HCT116 (cell line): ENCODE measurements around the gene OR13J1. TPM values are rescaled to one million over a fixed set of nuclear protein-coding genes. Genes with fewer than 3 reads are reported as not detected.
"Not testable (repeated sequence)": the region's sequence is repeated elsewhere in the genome, so short reads cannot be mapped to it uniquely, and the experiment has no call there.

Source experiments
- ATAC-seq: fragments of 200-7000 bp; cut with Tn5 transposase; 2 replicates; pipeline ENCODE4 v1.9.1; 2020; ENCODE audit warnings: mild to moderate bottlenecking, moderate library complexity
- BruUV-seq: library from RNA; stranded (reverse); fragments of 400-500 nt; replicated peaks from 2 replicates; lab custom pipeline; 2021; lab: Mats Ljungman, UMichigan
- CTCF ChIA-PET: fragments of 300-600 bp; sonication (Branson Sonifier 250); formaldehyde crosslinking; loops from one replicate; lab custom pipeline; 2021; ENCODE audit warnings: antibody characterized with exemption; lab: Charles Lee
- POLR2A ChIA-PET: fragments of 300-600, 350-600 bp; sonication (Branson Sonifier 250); formaldehyde crosslinking; loops from one replicate; lab custom pipeline; 2021; ENCODE audit warnings: antibody characterized with exemption; lab: Charles Lee
- RAD21 ChIA-PET, 2 experiments: fragments of 300-600 bp; sonication (Branson Sonifier 250); formaldehyde crosslinking; loops; one replicate each; lab custom pipeline; 2023; ENCODE audit warnings: low total read pairs in 2 of 2; ENCODE audit not compliant: uncharacterized antibody in 2 of 2, unreplicated experiment in 2 of 2, low non-redundant PET in 1 of 2; lab: Charles Lee
- DNase-seq: peaks from one replicate; pipeline ENCODE4 v3.0.0-alpha.2; 2010; ENCODE audit warnings: low read depth, low spot score
- H2AFZ ChIP-seq: fragments of 200-600 bp; shearing (Covaris generic), sonication (generic); 2 replicates; pipeline ENCODE4 v1.6.1; 2017; ENCODE audit warnings: low read depth, mixed run types, mixed read lengths, antibody characterized with exemption, low read length; ENCODE audit not compliant: poor library complexity, severe bottlenecking
- H3K27ac ChIP-seq: 2 replicates; pipeline ENCODE4 v1.5.1; 2012; ENCODE audit warnings: low read depth, low read length
- H3K27me3 ChIP-seq: fragments of 200-600 bp; sonication (generic); 2 replicates; pipeline ENCODE4 v1.6.1; 2016; ENCODE audit warnings: mixed run types, low read length, mixed read lengths; ENCODE audit not compliant: insufficient read depth
- H3K36me3 ChIP-seq, 2 experiments: fragments of 200-500 bp in 1 of 2; fragments of 200-600 bp in 1 of 2; sonication (Bioruptor generic) in 1 of 2; sonication (generic) in 1 of 2; 2 replicates each; pipeline versions ENCODE4 v1.5.1 to v1.6.1; 2014 to 2016; ENCODE audit warnings: low read length in 2 of 2, inconsistent platforms in 1 of 2, mixed read lengths in 1 of 2, mixed run types in 1 of 2; ENCODE audit not compliant: insufficient read depth in 2 of 2, control insufficient read depth in 1 of 2
- H3K4me1 ChIP-seq, 2 experiments: fragments of 200-600 bp in 1 of 2; sonication (generic) in 1 of 2; 2 replicates each; pipeline versions ENCODE4 v1.5.1 to v1.6.1; 2012 to 2017; ENCODE audit warnings: low read length in 2 of 2, inconsistent platforms in 1 of 2, mild to moderate bottlenecking in 1 of 2, mixed read lengths in 1 of 2, mixed run types in 1 of 2, moderate library complexity in 1 of 2; ENCODE audit not compliant: insufficient read depth in 2 of 2, control insufficient read depth in 1 of 2
- H3K4me2 ChIP-seq: fragments of 200-600 bp; sonication (generic); 2 replicates; pipeline ENCODE4 v1.6.1; 2017; ENCODE audit warnings: mixed run types, low read length, mixed read lengths
- H3K4me3 ChIP-seq, 2 experiments: fragments of 200-600 bp in 1 of 2; sonication (generic) in 1 of 2; replicated peaks in 1 of 2; 2 replicates each; pipeline ENCODE4 v1.5.1; 2011 to 2016; ENCODE audit warnings: low read length in 2 of 2, control low read depth in 1 of 2, low read depth in 1 of 2, mild to moderate bottlenecking in 1 of 2, mixed read lengths in 1 of 2, mixed run types in 1 of 2
- H3K79me2 ChIP-seq: fragments of 200-600 bp; sonication (generic); 2 replicates; pipeline ENCODE4 v1.6.1; 2017; ENCODE audit warnings: mild to moderate bottlenecking, mixed run types, low read length, moderate library complexity, mixed read lengths; ENCODE audit not compliant: insufficient read depth
- H3K9ac ChIP-seq: fragments of 200-600 bp; sonication (generic); 2 replicates; pipeline ENCODE4 v1.6.1; 2016; ENCODE audit warnings: low read length, mixed read lengths
- H3K9me2 ChIP-seq: fragments of 200-600 bp; sonication (generic), shearing (Covaris generic); 2 replicates; pipeline ENCODE4 v1.6.1; 2017; ENCODE audit warnings: mixed run types, mild to moderate bottlenecking, moderate library complexity; ENCODE audit not compliant: insufficient read depth
- H3K9me3 ChIP-seq, 2 experiments: fragments of 200-500 bp in 1 of 2; fragments of 200-600 bp in 1 of 2; sonication (Bioruptor generic) in 1 of 2; sonication (generic) in 1 of 2; 2 replicates each; pipeline ENCODE4 v1.6.1; 2014 to 2017; ENCODE audit warnings: low read length in 2 of 2, mixed read lengths in 2 of 2, inconsistent platforms in 1 of 2, low read depth in 1 of 2, mild to moderate bottlenecking in 1 of 2, mixed run types in 1 of 2, moderate library complexity in 1 of 2; ENCODE audit not compliant: control insufficient read depth in 1 of 2, insufficient read depth in 1 of 2
- H4K20me1 ChIP-seq: fragments of 200-600 bp; sonication (generic), shearing (Covaris generic); 2 replicates; pipeline ENCODE4 v1.6.1; 2017; ENCODE audit warnings: mixed run types, mild to moderate bottlenecking, moderate library complexity; ENCODE audit not compliant: insufficient read depth
- ATF3 ChIP-seq: IDR thresholded peaks from 2 replicates; pipeline ENCODE4 v1.6.1; 2012
- CTCF ChIP-seq, 3 experiments: fragments of 200-600 bp in 1 of 3; sonication (generic) in 1 of 3; IDR thresholded peaks in 2 of 3; conservative IDR thresholded peaks in 1 of 3; 2 replicates each; pipeline ENCODE4 v1.5.1; 2012 to 2017; ENCODE audit warnings: low read depth in 2 of 3, low read length in 2 of 3, antibody characterized with exemption in 1 of 3, borderline replicate concordance in 1 of 3, control low read depth in 1 of 3, mild to moderate bottlenecking in 1 of 3, mixed read lengths in 1 of 3, mixed run types in 1 of 3, moderate library complexity in 1 of 3; ENCODE audit not compliant: insufficient read depth in 1 of 3
- EGR1 ChIP-seq: IDR thresholded peaks from 2 replicates; pipeline ENCODE4 v1.6.1; 2012; ENCODE audit warnings: low read depth
- YY1 ChIP-seq: IDR thresholded peaks from 2 replicates; pipeline ENCODE4 v1.6.1; 2011; ENCODE audit warnings: low read length, low read depth, moderate library complexity, mild to moderate bottlenecking; ENCODE audit not compliant: insufficient replicate concordance; ENCODE audit errors: extremely low read depth
- intact Hi-C: fragments of 100-400 bp; cut with micrococcal nuclease; formaldehyde crosslinking; loops from 2 replicates; pipeline ENCODE4 v1.10.0; 2022
- total RNA-seq: library from RNA; stranded (reverse); gene quantifications from one replicate; pipeline ENCODE4 v1.2.1, GENCODE V29; 2021; ENCODE audit not compliant: unreplicated experiment

Gene OR13J1
- total RNA-seq, 1 experiment from 2014 or later, result not detected

GRCh38 chr9:35891646-35892045, 21.4 kb upstream of the OR13J1 start:
- H2AFZ ChIP-seq, result no peak overlapping the region
- no peaks in the 10 kb centered on the region for H3K9me3 ChIP-seq
- no peaks in the 10 kb centered on the region for H3K79me2 ChIP-seq
- no TSS peak for BruUV-seq
- intact Hi-C loops, result no loop called here
- ChIA-PET CTCF (interaction anchor here (0.9 to 9.8 kb wide), 4 partner anchors 10 to 132 kb away, joined by 3 to 50 read pairs (median 6); no protein-coding TSS in a partner anchor), POLR2A (no interaction called here), RAD21 (no interaction called here)
- H3K27me3 ChIP-seq, result no peaks in the 10 kb centered on the region
- H3K4me3 ChIP-seq, result no peak overlapping the region
- H3K36me3 ChIP-seq, result no peaks in the 10 kb centered on the region
- no peaks in the 10 kb centered on the region for H3K4me1 ChIP-seq
- ATAC-seq (no peak), DNase-seq (no peak)
- H3K9ac ChIP-seq, result no peak overlapping the region
- no peak for TF ChIP-seq EGR1
- no peak for TF ChIP-seq ATF3
- no peak for TF ChIP-seq CTCF (IDR thresholded peaks at IDR 0.05 in 2 of 3, conservative IDR thresholded peaks at IDR 0.05 in 1 of 3; ENCODE audit: borderline replicate concordance in 1 of 3, insufficient read depth in 1 of 3, low read depth in 2 of 3, low read length in 2 of 3)
- TF ChIP-seq YY1, result no peak
- H4K20me1 ChIP-seq, result no peaks in the 10 kb centered on the region
- H3K4me2 ChIP-seq, result no peak overlapping the region
- H3K27ac ChIP-seq, result no peak overlapping the region
- H3K9me2 ChIP-seq, result no peaks in the 10 kb centered on the region

- H3K27ac ChIP-seq, H3K9me2 ChIP-seq, H3K36me3 ChIP-seq, intact Hi-C loops, H3K4me2 ChIP-seq, CTCF ChIA-PET, H3K27me3 ChIP-seq, H3K79me2 ChIP-seq, H3K9ac ChIP-seq, DNase-seq, H3K9me3 ChIP-seq, ATAC-seq, BruUV-seq, H3K4me3 ChIP-seq, H4K20me1 ChIP-seq, RAD21 ChIA-PET, H3K4me1 ChIP-seq: not testable (repeated sequence)
- POLR2A ChIA-PET, result interaction anchor here (0.7 kb wide), 1 partner anchor 9 kb away, joined by 4 read pairs; no protein-coding TSS in a partner anchor
- peak overlapping the region; percentile 52 for H2AFZ ChIP-seq
These were observed 14.7 kb upstream of the OR13J1 start for GRCh38 chr9:35884908-35885307.
